Fibroblast of skin of scalp (primary cell): ENCODE results near the gene DGCR6L. TPM values are rescaled to one million over a fixed set of nuclear protein-coding genes. Genes with fewer than 3 reads are reported as not detected.
A peak's percentile ranks its signal among the peaks of the same experiment; 100 is the strongest.
"Not testable (repeated sequence)": the region's sequence is repeated elsewhere in the genome, so short reads cannot be mapped to it uniquely, and the experiment has no call there.

Experiments
- DNase-seq: peaks from one replicate; pipeline ENCODE4 v3.0.0-alpha.2; 2013
- polyA plus RNA-seq, 2 experiments: library from polyadenylated mRNA; unstranded; fragments of 120-200 nt; gene quantifications; one replicate each; pipeline ENCODE4 v1.2.1, GENCODE V29; 2013; ENCODE audit not compliant: insufficient read length in 2 of 2

Gene DGCR6L
- 41.1 TPM for polyA plus RNA-seq (2013, experiment 1 of 2; ENCODE audit: insufficient read length)
- 38.0 TPM for polyA plus RNA-seq (2013, experiment 2 of 2; ENCODE audit: insufficient read length)

DNA sequence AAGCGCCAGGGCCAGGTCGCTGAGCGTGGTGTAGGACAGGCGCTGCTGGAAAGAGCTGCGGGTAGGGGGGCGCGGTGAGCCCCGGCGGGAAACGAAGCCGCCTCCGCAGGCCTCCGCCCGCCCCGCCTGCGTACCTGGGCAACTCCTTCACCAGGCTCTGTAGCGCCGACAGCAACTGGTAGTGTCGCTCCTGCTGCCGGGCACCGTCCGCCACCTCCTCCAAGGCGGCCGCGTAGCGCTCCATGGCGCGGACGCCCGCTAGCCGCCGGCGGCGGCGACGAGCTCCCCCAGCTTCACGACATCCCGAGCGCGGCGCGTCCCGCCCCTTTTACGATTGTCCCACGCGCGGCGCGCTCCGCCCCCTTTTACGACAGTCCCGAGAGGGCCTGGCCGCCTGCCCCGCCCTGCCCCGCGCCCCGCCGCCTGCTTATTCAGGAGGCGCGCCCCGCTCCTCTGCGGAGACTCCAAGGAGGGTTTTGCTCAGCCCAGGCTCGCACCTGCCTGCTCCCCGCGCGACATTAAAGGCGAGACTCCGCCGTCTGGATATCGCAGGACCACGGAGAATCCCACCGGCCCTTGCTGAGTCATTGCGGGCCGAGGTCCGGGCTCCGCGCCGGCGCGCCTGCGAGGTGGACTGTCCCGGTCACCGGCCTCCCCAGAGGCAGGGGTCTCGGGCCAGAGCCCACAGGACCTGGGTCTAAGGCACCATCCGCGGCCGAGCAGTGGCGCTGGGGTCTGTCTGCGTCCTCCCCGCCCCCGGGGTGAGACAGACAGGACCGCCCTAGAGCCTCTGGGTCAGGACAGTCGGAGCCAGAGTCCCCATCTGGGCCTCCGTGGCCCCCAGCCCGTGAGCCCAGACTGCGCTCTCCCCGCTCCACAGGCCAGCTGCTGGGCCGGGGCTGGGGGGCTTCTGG lies at the start of gene DGCR6L:
Gene DGCR6L (minus strand): TSS at position 316 of the 914 bp plus-strand sequence. CDS start 72 bp downstream, at position 244.
- DNase-seq, result peak; percentile 95

DNA sequence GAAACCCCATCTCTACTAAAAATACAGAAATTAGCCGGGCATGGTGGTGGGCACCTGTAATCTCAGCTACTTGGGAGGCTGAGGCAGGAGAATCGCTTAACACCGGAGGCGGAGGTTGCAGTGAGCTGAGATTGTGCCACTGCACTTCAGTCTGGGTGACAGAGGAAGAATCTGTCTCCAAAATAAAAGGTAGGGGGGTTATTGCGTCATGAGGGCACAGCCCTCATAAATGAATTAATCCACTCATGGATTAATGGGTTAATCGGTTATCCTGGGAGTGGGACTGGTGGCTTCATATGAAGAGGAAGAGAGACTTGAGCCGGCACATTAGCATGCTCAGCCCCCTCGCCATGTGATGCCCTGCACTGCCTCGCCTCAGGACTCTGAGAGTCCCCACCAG lies 49.0 kb upstream of the DGCR6L start:
- not testable (repeated sequence) for DNase-seq

DNA sequence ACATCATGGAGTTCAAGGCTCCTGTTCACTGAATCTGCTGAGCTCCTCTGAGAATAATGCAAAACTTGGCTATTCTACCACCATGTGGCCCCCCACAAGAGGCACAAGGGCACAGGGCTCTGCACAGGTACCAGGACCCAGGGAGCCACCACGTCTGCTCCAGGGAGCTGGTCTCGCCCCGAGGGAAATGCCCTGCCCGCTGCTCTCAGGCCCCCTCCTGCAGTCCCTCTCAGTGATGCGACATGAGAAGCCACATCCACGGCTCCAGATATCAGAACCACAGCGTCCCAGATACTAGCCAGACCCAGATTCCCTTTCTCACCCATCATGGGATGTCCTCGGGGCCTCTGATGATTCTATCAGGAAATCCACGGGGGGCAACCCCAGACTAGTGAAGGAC lies 47.0 kb upstream of the DGCR6L start:
- DNase-seq, result not testable (repeated sequence)

DNA sequence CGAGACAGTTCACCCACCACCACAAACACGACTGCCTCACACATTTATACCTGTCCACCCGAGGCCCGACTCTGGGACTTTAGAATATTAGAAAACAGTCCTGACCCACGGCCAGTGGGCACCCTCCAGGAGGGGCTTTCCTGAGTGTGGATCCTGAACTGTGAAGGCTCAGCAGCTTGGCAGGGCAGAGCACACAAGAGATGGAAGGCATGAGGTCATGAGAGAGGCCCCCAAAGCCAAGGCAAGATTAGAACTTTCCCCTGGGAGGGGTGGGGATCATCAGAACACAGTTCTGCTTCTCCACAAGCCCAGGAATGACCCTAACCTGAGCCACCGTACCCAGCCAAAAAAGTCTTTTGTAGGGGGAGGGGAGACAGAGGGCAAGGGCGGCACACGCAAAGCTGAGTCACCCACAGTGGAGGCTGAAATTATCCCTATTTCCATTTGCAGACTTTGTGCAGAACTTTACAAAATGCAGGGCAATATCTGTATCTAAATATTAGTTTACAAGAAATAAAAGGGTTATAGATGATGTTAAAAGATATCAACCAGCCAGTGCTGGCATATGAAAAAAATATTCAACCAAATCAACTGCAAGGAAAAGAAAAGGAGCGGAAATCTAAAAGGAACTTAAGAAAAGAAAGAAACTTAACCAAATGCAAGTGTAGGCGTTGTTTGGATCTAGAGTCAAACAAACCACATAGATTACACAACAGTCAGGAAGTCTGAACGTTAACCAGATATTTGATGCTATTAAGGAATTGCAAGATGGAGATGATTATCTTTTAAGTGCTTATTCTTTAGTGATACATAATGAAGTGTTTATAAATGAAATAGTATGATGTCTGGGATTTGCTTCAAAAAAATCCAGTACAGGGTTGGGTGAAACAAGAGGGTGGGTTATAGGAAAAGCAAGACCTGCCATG lies 44.7 kb upstream of the DGCR6L start:
- not testable (repeated sequence) for DNase-seq

DNA sequence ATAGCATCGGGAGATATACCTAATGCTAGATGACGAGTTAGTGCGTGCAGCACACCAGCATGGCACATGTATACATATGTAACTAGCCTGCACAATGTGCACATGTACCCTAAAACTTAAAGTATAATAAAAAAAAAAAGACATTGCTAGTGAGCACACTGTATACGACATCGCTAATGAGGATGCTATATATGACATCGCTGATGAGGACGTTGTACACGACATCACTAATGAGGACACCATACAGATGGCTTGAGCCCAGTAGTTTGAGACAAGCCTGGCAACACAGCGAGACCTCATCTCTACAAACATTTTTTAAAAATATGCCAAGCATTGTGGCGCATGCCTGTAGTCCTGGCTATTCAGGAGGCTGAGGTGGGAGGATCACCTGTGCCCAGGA lies 42.5 kb upstream of the DGCR6L start:
- not testable (repeated sequence) for DNase-seq

DNA sequence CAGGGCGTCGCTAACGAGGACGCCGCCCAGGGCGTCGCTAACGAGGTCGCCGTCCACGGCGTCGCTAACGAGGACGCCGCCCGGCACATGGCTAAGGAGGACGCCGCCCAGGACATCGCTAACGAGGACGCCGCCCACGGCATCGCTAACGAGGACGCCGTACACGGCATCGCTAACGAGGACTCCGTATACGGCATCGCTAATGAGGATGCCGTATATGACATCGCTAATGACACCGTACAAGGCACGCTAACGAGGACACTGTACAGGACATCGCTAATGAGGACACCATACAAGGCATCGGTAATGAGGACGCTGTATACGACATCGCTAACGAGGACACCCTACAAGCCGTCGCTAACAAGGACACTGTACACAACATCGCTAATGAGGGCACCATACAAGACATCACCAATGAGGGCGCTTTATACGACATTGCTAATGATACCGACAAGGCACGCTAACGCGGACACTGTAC lies 41.9 kb upstream of the DGCR6L start:
- not testable (repeated sequence) for DNase-seq

DNA sequence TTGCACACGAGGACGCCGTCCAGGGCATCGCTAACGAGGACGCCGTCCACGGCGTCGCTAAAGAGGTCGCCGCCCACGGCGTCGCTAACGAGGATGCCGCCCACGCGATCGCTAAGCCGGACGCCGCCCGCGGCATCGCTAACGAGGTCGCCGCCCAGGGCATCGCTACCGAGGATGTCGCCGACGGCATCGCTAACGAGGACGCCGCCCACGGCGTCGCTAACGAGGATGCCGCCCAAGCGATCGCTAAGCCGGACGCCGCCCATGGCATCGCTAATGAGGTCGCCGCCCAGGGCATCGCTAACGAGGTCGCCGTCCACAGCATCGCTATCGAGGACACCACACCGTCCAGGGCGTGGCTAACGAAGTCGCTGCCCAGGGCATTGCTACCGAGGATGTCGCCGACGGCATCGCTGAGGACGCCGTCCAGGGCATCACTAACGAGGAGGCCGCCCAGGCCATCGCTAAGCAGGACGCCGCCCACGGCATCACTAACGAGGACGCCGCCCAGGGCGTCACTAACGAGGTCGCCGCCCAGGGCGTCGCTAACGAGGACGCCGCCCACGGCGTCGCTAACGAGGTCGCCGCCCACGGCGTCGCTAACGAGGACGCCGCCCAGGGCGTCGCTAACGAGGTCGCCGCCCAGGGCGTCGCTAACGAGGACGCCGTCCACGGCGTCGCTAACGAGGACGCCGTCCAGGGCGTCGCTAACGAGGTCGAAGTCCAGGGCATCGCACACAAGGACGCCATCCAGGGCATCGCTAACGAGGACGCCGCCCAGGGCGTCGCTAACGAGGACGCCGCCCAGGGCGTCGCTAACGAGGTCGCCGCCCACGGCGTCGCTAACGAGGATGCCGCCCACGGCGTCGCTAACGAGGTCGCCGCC lies 41.2 kb upstream of the DGCR6L start:
- not testable (repeated sequence) for DNase-seq

DNA sequence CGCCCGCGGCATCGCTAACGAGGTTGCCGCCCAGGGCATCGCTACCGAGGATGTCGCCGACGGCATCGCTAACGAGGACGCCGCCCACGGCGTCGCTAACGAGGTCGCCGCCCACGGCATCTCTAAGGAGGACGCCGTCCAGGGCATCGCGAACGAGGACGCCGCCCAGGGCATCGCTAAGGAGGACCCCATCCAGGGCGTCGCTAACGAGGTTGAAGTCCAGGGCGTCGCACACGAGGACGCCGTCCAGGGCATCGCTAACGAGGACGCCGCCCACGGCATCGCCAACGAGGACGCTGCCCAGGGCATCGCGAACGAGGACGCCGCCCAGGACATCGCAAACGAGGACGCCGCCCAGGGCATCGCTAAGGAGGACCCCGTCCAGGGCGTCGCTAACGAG lies 40.4 kb upstream of the DGCR6L start:
- DNase-seq, result not testable (repeated sequence)

DNA sequence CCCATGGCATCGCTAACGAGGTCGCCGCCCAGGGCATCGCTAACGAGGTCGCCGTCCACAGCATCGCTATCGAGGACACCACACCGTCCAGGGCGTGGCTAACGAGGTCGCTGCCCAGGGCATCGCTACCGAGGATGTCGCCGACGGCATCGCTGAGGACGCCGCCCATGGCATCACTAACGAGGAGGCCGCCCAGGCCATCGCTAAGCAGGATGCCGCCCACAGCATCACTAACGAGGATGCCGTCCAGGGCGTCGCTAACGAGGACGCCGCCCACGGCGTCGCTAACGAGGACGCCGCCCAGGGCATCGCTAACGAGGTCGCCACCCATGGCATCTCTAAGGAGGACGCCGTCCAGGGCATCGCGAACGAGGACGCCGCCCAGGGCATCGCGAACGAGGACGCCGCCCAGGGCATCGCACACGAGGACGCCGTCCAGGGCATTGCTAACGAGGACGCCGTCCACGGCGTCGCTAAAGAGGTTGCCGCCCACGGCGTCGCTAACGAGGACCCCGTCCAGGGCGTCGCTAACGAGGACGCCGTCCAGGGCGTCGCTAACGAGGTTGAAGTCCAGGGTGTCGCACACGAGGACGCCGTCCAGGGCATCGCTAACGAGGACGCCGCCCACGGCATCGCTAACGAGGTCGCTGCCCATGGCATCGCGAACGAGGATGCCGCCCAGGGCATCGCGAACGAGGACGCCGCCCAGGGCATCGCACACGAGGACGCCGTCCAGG lies 38.8 kb upstream of the DGCR6L start:
- not testable (repeated sequence) for DNase-seq

DNA sequence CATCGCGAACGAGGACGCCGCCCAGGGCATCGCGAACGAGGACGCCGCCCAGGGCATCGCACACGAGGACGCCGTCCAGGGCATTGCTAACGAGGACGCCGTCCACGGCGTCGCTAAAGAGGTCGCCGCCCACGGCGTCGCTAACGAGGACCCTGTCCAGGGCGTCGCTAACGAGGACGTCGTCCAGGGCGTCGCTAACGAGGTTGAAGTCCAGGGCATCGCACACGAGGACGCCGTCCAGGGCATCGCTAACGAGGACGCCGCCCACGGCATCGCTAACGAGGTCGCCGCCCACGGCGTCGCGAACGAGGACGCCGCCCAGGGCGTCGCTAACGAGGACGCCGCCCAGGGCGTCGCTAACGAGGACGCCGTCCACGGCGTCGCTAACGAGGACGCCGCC lies 38.1 kb upstream of the DGCR6L start:
- DNase-seq, result not testable (repeated sequence)

DNA sequence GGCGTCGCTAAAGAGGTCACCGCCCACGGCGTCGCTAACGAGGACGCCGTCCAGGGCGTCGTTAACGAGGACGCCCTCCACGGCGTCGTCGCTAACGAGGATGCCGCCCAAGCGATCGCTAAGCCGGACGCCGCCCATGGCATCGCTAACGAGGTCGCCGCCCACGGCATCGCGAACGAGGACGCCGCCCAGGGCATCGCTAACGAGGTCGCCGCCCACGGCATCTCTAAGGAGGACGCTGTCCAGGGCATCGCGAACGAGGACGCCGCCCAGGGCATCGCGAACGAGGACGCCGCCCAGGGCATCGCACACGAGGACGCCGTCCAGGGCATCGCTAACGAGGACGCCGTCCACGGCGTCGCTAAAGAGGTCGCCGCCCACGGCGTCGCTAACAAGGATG lies 37.0 kb upstream of the DGCR6L start:
- DNase-seq, result not testable (repeated sequence)

DNA sequence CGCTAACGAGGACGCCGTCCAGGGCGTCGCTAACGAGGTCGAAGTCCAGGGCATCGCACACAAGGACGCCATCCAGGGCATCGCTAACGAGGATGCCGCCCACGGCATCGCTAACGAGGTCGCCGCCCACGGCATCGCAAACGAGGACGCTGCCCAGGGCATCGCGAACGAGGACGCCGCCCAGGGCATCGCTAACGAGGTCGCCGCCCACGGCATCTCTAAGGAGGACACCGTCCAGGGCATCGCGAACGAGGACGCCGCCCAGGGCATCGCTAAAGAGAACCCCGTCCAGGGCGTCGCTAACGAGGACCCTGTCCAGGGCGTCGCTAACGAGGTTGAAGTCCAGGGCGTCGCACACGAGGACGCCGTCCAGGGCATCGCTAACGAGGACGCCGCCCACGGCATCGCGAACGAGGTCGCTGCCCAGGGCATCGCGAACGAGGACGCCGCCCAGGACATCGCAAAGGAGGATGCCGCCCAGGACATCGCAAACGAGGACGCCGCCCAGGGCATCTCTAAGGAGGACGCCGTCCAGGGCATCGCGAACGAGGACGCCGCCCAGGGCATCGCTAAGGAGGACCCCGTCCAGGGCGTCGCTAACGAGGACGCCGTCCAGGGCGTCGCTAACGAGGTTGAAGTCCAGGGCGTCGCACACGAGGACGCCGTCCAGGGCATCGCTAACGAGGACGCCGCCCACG lies 36.2 kb upstream of the DGCR6L start:
- DNase-seq, result not testable (repeated sequence)

DNA sequence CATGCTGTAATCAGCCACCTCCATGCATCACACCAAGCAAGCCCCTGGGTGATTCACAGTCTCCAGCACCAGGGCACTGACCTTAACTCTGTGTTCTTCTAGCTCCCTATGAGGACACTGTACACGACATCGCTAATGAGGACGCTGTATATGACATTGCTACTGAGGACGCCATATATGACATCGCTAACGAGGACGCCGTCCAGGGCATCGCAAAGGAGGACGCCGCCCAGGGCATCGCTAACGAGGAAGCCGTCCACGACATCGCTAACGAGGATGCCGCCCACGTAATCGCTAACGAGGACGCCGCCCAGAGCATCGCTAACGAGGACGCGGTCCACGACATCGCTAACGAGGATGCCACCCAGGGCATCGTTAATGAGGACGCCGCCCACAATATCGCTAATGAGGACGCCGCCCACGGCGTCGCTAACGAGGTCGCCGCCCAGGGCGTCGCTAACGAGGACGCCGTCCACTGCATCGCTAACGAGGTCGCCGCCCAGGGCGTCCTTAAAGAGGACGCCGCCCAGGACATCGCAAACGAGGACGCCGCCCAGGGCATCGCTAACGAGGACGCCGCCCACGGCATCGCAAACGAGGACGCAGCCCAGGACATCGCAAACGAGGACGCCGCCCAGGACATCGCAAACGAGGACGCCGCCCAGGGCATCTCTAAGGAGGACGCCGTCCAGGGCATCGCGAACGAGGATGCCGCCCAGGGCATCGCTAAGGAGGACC lies 34.5 kb upstream of the DGCR6L start:
- DNase-seq, result no peak

DNA sequence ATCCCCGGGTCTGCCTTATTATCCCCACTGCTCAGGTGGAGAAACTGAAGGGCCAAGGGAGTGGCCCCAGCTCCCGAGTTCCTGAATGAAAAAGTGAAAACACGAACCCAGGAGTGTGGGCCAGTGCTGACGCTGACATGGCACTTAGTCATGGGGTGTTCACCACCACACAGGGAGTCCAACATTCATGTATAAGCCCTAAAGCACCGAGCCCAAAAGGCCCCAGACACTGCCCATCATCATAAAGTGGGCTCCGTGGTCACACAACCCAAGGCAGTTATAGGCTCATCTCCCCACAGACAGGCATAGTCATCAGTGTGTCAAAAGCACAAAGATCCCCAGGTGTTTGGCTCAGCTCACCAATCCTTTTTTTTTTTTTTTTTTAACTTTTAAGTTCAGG lies 32.7 kb upstream of the DGCR6L start:
- not testable (repeated sequence) for DNase-seq

DNA sequence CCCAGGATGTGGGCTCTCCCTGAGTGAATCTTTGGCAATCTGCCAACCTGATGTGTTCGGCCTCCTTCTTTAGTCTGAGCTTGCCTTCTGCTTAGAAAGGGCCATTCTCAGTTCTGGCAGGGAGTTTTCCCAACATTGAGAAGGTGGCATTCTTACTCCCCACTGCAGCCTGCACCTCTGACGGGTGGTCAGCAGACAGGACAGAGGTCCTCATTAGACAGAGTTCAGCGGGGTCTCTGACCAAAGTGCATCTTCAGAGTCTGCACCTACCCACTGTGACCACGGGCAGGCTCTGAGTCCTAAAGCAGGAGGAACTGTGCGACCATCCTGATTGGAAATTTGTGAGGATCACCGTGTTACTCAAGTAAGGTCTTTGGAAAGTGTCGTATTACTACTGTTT lies 26.7 kb upstream of the DGCR6L start:
- not testable (repeated sequence) for DNase-seq

DNA sequence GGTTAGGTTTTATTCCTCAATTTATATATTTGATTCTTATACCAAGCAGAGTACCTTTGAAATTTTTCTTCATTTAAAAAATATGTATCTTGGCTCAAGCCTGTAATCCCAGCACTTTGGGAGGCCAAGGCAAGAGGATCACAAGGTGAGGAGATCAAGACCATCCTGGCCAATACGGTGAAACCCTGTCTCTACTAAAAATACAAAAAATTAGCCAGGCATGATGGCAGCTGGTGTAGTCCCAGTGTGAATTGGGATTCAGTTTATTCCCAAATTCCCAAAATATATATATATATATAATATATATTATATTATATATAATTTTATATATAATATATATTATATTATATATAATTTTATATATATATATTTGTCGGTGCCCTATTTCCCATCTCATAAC lies 18.4 kb upstream of the DGCR6L start:
- not testable (repeated sequence) for DNase-seq

DNA sequence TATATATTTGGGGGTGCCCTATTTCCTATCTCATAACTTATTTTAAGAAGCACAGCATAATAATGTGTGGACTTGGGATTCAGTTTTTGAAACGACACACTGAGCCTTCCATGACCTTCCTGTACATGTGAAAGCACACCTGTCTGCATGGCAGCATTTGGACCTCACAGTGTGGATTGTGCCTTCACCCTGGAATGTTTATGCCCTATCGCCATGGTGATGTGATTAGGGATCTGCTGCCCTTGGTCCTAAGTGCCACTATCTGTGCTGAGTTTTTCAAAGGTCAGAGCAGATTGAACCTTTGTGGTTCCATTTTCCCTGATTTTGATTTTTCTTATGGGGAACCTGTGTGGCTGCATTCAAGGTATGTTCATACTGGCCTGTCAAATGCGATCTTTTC lies 17.9 kb upstream of the DGCR6L start:
- DNase-seq, result not testable (repeated sequence)

DNA sequence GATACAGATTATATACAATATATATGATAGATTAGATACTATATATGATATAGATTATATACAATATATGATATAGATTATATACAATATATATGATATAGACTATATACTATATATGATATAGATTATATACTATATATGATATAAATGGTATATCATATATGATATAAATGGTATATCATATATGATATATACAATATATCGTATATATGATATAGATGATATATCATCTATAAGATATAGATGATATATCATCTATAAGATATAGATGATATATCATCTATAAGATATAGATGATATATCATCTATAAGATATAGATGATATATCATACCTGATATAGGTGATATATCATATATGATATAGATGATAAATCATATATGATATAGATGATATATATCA lies 16.7 kb upstream of the DGCR6L start:
- DNase-seq, result not testable (repeated sequence)

DNA sequence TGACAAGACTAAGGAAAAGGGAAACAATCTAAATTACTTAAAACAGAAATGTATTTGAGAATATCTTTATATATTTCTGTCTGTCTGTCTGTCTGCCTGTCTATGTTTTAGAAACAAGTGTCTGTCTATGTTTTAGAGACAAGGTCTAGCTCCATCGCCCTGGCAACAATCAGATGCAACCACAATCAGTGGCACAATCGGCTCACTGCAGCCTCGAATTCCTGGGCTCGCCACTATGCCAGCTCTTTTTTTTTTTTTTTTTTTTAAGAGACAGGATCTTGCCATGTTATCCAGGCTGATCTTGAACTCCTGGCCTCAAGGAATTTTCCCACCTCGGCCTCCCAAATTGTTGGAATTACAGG lies 8.7 kb upstream of the DGCR6L start:
- DNase-seq, result not testable (repeated sequence)

DNA sequence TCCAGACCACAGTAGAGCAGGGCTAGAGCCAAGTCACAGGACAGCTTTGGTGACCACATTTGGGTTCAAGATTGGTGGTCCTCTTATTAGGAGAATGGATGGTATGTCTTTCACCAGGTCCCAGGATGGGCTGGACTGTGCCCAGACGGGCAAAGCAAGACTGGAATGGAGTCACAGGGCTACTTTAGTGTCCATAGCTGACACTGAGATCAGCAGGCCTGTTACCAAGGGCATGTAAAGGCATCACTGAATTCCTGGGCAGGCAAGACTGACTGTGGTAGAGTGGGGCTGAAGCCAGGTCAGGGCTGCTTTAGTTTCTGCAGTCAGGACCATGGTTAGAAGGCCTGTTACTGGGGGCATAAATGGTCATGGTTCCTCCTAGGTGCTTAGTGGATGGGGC lies 6.1 kb upstream of the DGCR6L start:
- DNase-seq, result not testable (repeated sequence)
